NCI-H2196 treated with DMSO at 0.1 percent for 48 hours (cell line): ENCODE data around the gene SLC43A2.
"Not testable (repeated sequence)": the region's sequence is repeated elsewhere in the genome, so short reads cannot be mapped to it uniquely, and the experiment has no call there.

Experiments used
- DNase-seq: peaks from one replicate; lab custom pipeline; 2025; ENCODE audit not compliant: unreplicated experiment; lab: John Stamatoyannopoulos, UW

The SLC43A2 gene

DNA sequence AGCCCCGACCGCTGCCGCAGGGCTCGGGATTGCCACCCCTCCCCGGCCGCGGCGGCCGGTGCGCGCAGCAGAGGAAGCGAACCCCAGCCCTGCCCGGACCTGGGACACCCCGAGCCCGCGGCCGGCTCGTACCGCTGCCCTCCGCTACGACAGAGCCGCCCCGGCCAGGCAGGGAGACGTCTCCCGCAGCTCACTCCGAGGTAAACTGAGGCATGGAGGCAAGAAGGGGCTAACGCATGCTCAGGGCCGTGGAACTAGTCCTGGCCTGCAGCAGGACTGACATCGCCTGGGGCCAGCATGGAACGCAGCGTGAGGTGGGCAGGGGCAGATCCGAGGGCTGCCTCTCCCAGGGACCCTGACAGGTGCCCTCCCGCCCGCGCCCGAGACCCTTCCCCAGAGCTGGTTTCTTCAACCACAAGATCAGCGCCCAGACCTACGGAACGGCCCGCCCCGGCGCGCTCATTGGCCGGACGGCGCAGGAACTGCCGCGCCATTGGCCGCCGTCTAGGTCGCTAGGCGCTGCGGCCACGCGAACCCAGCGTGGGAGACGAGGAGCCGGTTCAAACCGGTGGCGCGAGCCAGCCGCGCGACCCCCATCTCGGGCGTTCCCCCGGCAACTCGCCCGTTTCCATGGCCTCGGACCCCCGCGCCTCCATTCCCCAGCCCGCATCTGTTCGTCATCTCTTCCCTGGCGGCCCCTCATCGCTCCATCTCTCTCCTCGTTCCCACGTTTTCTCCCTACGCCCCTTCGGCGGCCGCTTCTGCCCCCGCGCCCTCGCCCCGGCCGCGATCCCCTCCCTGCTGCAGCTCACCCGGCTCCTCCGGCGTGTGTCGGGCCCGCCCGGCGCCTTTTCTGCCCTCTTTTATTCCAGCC is at the start of gene SLC43A2:
TSS of gene SLC43A2 (minus strand) at position 853 of the 874 bp plus-strand sequence. CDS start 960 bp downstream, outside the sequence.
- peak; percentile 43 for DNase-seq

- no peak for DNase-seq
These were observed 47.8 kb upstream of the SLC43A2 start for GRCh38 chr17:1676401-1676800.

- DNase-seq: no peak
These were observed 44.6 kb upstream of the SLC43A2 start for GRCh38 chr17:1673041-1673785.

DNA sequence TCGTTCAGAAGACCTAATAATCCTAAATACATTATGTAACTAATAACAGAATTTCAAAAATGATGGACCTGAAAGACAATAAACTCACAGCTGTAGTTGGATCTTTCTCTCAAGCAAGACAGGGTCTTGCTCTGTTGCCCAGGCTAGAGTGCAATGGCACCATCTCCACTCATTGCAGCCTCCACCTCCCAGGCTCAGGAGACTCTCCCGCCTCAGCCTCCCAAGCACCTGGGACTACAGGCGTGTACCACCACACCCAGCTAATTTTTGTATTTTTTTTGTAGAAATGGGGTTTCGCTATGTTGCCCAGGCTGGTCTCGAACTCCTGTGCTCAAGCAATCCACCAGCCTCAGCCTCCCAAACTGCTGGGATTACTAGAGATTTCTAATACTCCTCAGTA is 35.3 kb upstream of the SLC43A2 start:
- not testable (repeated sequence) for DNase-seq

- DNase-seq: no peak
These were observed 32.4 kb upstream of the SLC43A2 start for GRCh38 chr17:1661045-1661444.

GRCh38 chr17:1658100-1658499 is 29.5 kb upstream of the SLC43A2 start:
- no peak for DNase-seq

DNA sequence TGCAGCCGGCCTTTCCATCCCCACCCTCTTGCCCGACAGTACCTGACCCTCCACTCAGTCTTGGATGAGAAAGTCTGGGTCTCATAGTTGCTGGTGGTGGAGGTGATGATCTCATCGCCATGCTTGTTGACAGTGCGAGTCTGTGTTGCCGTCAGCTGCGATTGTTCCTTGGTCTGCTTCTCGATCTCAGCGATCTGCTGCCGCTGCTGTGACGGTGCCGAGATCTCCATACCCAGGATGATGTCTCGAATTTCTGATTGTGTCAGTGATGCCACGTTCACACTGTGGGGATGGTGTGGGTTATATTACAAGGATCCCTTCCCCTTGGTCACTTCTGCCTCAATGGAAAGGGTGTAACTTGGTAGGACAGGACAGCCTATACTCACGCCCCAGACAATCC is 25.1 kb upstream of the SLC43A2 start:
- no peak for DNase-seq

GRCh38 chr17:1652794-1653193 is 24.2 kb upstream of the SLC43A2 start:
- DNase-seq: not testable (repeated sequence)

DNA sequence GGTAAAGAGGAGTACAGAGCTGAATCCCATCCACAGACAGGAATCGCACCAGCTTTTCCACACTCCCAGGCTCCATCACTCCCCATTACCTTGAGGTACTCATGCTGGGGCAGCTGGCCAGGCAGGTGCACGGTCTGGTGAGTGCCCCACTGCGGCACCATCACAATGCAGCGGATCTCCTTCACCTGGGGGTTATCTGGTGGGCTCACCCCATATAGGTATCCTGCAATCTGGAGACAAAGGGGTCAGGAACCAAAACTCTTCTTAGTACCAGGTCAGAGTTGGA is 22.9 kb upstream of the SLC43A2 start:
- no peak for DNase-seq

DNA sequence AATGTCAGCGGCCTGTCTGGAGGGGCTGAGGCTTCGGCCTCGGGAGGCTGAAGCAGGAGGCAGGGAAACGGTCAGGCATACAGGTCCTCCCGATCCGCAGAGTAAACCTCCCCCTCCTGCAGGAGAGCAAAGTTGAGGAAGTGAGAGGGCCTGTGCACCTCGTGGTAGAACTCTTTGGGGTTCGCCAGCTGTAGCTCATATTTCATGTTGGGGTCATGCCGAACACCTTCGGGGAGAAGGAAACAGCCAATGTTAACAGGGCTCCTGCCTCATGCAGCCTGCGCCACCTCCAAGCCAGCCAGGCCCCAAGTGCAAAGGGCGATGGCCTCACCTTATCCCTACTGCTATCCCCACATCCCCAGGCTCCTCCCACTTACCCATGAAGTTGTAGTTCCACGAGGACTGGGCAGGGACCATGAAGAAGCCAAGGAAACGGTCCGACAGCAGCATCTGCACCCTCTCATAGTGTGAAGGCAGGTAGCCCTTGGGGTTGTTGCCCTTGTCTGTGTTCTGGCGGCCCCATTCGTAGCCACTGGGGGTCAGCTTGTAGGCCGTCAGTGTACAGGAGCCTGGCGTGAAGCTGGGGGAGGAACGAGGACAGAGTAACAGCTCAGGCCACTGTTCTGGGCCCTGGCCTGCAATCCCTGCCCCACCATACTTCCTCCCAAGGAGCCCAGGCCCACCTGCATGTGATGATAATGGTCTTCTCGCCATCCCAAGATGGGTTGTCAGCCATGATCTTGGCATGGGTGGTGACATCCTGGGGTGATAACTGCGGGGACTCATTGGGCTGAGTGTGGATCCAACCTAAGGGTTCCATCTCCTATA is 22.3 kb upstream of the SLC43A2 start:
- DNase-seq: no peak

- peak; percentile 56 for DNase-seq
These were observed 21.3 kb upstream of the SLC43A2 start, which contains the start of gene RILP for GRCh38 chr17:1649844-1650501. RILP (minus strand) TSS chr17:1649866; CDS start chr17:1649804, 62 bp downstream.

- DNase-seq: peak; percentile 55
These were observed 20.6 kb upstream of the SLC43A2 start for GRCh38 chr17:1648963-1649843.

DNA sequence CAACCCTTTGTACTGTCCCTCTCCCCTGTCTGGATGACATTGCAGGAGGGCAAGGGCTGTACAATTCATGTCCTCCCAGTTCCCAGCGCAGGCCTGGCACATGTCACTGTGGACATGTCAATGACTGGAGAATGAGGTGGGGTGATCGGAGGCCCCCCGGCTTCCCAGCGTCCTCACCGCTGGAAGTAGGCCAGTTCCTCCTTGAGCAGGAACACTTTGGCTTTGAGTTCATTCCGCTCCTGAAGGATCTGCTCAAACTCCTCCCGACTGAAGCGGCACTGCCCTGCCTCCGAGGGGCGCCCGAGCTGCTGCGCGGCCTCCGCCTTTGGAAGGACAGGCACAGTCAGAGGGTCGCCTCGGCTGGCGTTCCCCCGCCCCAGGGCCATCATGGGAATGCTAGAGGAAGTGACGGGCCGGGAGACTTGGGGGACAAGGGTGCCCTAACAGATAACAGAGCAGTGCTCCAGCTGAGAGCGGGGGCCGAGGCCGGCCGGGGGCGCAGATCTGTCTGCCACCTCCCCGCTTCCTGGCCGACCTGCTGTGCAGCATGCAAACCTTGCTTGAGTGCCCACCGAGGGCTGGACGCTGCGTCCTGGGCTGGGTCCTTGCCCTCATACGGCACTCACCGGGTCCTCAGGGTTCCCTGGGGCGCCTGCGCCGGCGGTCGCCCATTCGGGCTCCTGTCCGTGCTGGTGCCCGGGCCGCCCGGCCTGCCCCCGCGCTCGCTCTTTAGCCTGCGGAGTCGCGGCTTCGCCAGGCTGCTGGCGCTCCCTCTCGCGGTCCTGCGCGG is 19.7 kb upstream of the SLC43A2 start:
- no peak for DNase-seq

DNA sequence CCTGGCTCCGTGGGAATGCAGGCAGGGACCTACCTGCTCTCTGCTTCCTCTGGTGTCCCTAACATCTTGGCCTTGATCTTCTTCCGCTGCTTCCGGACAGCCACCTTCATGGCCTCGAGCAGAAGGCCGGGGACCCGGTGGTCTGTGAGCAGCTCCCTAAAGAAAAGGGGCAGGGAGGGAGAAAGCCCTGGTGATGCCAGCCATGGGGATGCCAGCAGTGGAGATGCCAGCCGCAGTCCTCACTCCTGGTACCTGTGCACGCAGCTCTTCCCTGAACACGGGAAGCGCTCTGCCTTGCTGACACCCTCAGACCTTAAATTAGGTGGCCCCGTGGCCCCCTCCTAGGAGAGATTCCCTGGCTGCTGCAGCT is 19.2 kb upstream of the SLC43A2 start:
- DNase-seq: no peak

DNA sequence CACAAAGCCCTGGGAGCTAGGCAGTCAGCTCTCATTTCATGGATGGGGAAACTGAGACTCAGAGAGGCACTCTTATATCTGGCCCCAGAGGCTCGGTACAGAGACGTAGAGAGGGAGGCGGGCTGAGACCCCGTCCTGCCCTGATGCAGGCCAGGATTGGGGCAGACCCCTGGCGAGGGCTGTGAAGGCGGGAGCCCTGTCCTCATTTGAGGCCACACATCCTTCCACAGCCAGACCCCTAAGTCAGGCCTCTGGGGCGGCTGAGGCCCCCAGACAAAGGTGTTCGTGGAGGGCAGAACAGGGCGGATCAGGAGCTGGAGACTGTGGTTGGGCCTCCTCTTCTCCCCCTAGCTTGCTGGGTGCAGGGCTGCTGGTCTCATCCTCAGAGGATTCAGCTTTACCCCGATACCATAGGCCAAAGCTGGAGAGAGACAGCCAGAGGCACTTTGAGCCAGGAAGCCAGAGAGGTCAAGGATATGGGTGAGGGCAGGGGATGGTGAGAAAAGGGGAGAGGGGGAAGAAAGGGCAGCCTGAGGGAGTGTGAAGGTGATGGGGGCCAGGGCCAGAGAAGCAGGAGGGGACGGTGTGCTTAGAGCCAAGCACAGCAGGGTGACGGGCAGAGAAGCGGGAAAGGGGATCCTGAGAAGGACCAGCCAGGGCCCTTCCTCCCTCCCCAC is 17.7 kb upstream of the SLC43A2 start:
- no peak for DNase-seq

DNA sequence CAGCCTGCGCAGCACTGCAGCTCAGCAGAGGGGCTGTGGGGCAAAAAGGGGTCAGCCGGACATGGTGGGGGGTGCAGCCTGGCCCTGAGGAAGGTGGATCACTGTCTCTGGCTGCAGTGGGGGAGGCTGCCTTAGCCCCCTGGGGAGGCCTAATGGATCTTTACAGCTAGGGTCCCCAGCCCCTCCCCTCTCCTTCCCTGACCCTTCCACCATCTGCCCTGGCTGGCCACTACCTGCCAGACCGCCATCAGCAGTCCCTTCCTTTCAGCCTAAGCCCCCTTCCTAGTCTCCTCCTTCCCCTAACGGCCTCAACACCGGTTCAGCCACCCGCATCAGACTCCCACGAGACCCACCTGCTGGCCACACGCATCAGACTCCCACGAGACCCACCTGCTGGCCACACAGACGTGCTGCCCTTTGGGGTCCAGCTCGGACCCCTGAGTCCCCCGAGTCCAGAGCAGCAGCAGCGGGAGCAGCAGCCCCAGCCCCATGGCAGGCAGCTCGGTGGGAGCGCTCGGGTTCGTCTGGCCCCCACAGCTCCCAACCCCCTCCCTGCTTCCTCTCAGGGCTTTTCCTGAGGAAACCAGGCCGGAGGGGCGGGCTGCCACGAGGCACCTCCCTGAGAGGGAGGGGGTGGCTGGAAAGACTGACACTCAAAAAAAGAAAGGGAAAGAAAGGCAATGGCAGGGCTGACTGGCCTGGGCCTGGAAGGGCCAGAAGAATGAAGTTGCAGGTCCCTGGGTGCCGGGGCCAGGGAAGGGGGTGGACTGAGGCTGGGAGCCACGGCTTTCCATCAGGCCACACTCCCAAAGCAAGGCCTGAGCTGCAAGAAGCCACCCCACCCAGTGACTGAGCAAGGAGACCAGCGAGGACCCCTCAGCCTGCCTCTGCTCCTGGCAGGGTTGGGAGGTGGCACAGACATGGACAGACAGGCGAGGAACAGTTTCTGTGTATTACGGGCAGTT is 16.9 kb upstream of the SLC43A2 start, which contains the start of gene SCARF1:
TSS of gene SCARF1 (minus strand) at position 526 of the 965 bp plus-strand sequence. CDS start at position 491, 35 bp downstream.
- no peak for DNase-seq

DNA sequence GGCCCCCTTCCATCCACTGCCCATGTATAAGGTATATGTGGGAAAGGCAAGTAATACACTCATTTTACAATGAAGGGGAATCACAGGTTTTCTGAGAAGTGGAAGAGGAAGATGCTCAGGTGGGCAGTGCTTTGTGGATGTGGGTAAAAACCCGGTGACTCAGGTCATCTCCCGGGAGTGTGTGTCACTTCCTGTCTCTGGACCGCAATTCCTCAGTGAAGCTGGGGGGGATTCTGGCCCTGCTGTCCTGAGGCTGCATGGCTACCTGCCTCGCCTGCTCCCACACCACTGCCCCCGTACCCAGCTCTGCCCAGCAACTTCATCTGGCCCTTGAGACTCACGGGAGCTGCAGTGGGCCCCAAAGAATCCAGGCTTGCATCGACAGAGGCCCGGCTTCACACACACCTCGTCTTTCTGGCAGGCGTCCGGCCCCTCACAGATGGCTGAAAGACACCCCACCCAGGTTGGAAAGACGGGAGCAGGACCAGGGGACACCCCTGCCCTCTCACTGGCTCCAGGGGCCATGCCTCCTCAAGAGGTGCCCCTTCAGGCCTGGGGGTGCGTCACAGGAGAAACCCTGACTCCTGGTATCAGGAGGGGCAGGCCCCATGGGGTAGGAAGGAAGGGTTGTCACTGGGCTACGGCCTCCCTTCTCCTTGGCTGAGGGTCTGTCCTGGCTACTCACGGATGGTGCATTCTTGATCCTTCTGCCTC is 16.0 kb upstream of the SLC43A2 start:
- DNase-seq: no peak
